ENCODE measurements around the gene MAGEB6B. TPM values are rescaled to one million over a fixed set of nuclear protein-coding genes. Genes with fewer than 3 reads are reported as not detected.
"Not testable (repeated sequence)": the region's sequence is repeated elsewhere in the genome, so short reads cannot be mapped to it uniquely, and the experiment has no call there.

The MAGEB6B gene
- total RNA-seq, 1 experiment from 2014 or later = not detected

GRCh38 chrX:26192204-26192603 lies 31.8 kb downstream of the MAGEB6B start, which contains the start of gene MAGEB6:
Gene MAGEB6 (plus strand): TSS chrX:26192440. CDS start chrX:26193847, 1,407 bp downstream.
- DNase-seq = no peak
- intact Hi-C loops (cut with micrococcal nuclease) = no loop called here
- no peak for ATAC-seq
- TF ChIP-seq EZH2 (IDR thresholded peaks at IDR 0.05; ENCODE audit: low read length, unreplicated experiment) (no peak), CTCF (conservative IDR thresholded peaks at IDR 0.05; ENCODE audit: low read depth, low read length) (no peak), EZH2phosphoT487 (IDR thresholded peaks at IDR 0.05; ENCODE audit: borderline replicate concordance, low read length) (no peak)
- no peaks in the 10 kb centered on the region for H3K27me3 ChIP-seq (ENCODE audit: low read length)
- H2AFZ ChIP-seq (ENCODE audit: low read length) = no peak within 1 kb of the TSS
- H3K79me2 ChIP-seq (ENCODE audit: low read length) = no peaks in the 10 kb centered on the region
- no peak within 1 kb of the TSS for H3K27ac ChIP-seq (ENCODE audit: low read length)
- POLR2A ChIA-PET (ENCODE audit: unreplicated experiment) = no interaction called here
- no peaks in the 10 kb centered on the region for H3F3A ChIP-seq (ENCODE audit: low read length, unreplicated experiment)
- H4K20me1 ChIP-seq (ENCODE audit: low read length) = no peaks in the 10 kb centered on the region
- no peaks in the 10 kb centered on the region for H3K9me3 ChIP-seq (ENCODE audit: low read length)
- BruUV-seq (replicated peaks) = no TSS peak
- no peak within 1 kb of the TSS for H3K9ac ChIP-seq (ENCODE audit: low read length)
- H3K4me2 ChIP-seq (ENCODE audit: low read length) = no peak within 1 kb of the TSS
- CTCF ChIA-PET = no interaction called here
- no peaks in the 10 kb centered on the region for H3K4me1 ChIP-seq (ENCODE audit: insufficient read depth, low read length)
- H3K9me2 ChIP-seq (replicated peaks; ENCODE audit: low read length) = no peaks in the 10 kb centered on the region
- no peak within 1 kb of the TSS for H3K4me3 ChIP-seq (ENCODE audit: low read length)
- H3K36me3 ChIP-seq (ENCODE audit: low read depth, low read length) = no peaks in the 10 kb centered on the region

- Histone ChIP-seq H3K36me3 (ENCODE audit: low read depth, low read length) (no peaks in the 10 kb centered on the region), H3F3A (ENCODE audit: low read length, unreplicated experiment) (no peaks in the 10 kb centered on the region), H3K27me3 (ENCODE audit: low read length) (no peaks in the 10 kb centered on the region), H3K4me3 (ENCODE audit: low read length) (no peak overlapping the region), H2AFZ (ENCODE audit: low read length) (no peak overlapping the region), H3K27ac (ENCODE audit: low read length) (no peak overlapping the region), H3K4me1 (ENCODE audit: insufficient read depth, low read length) (no peaks in the 10 kb centered on the region), H3K9me2 (replicated peaks; ENCODE audit: low read length) (no peaks in the 10 kb centered on the region), H3K9me3 (ENCODE audit: low read length) (0 out of 2 replicates have a peak, but pooled peaks cover 4% of the 10 kb centered on the region), H3K4me2 (ENCODE audit: low read length) (no peak overlapping the region), H3K9ac (ENCODE audit: low read length) (no peak overlapping the region), H3K79me2 (ENCODE audit: low read length) (no peaks in the 10 kb centered on the region), H4K20me1 (ENCODE audit: low read length) (no peaks in the 10 kb centered on the region)
- intact Hi-C loops (cut with micrococcal nuclease) = no loop called here
- ChIA-PET POLR2A (ENCODE audit: unreplicated experiment) (no interaction called here), CTCF (no interaction called here)
- TF ChIP-seq EZH2phosphoT487 (IDR thresholded peaks at IDR 0.05; ENCODE audit: borderline replicate concordance, low read length) = no peak
- TF ChIP-seq CTCF (conservative IDR thresholded peaks at IDR 0.05; ENCODE audit: low read depth, low read length) = no peak
- TF ChIP-seq EZH2 (IDR thresholded peaks at IDR 0.05; ENCODE audit: low read length, unreplicated experiment) = no peak
- no peak for ATAC-seq
- BruUV-seq (replicated peaks) = no TSS peak
- DNase-seq = no peak
Observed at GRCh38 chrX:26203561-26203960, 43.2 kb downstream of the MAGEB6B start.

GRCh38 chrX:26204717-26205116 lies 44.3 kb downstream of the MAGEB6B start:
- H3K79me2 ChIP-seq (ENCODE audit: low read length); ATAC-seq; H3K9me2 ChIP-seq (replicated peaks; ENCODE audit: low read length); H3K36me3 ChIP-seq (ENCODE audit: low read depth, low read length); POLR2A ChIA-PET (ENCODE audit: unreplicated experiment); CTCF ChIA-PET; H3F3A ChIP-seq (ENCODE audit: low read length, unreplicated experiment); H3K27ac ChIP-seq (ENCODE audit: low read length); H3K4me2 ChIP-seq (ENCODE audit: low read length); H4K20me1 ChIP-seq (ENCODE audit: low read length); H3K9ac ChIP-seq (ENCODE audit: low read length); H3K9me3 ChIP-seq (ENCODE audit: low read length); BruUV-seq (replicated peaks); DNase-seq; H3K27me3 ChIP-seq (ENCODE audit: low read length); H2AFZ ChIP-seq (ENCODE audit: low read length); H3K4me3 ChIP-seq (ENCODE audit: low read length); intact Hi-C loops (cut with micrococcal nuclease); H3K4me1 ChIP-seq (ENCODE audit: insufficient read depth, low read length): not testable (repeated sequence)

All from PC-3 (cell line).